ENCODE results near the gene FAM83F.
"Not testable (repeated sequence)": the region's sequence is repeated elsewhere in the genome, so short reads cannot be mapped to it uniquely, and the experiment has no call there.

FAM83F gene

DNA sequence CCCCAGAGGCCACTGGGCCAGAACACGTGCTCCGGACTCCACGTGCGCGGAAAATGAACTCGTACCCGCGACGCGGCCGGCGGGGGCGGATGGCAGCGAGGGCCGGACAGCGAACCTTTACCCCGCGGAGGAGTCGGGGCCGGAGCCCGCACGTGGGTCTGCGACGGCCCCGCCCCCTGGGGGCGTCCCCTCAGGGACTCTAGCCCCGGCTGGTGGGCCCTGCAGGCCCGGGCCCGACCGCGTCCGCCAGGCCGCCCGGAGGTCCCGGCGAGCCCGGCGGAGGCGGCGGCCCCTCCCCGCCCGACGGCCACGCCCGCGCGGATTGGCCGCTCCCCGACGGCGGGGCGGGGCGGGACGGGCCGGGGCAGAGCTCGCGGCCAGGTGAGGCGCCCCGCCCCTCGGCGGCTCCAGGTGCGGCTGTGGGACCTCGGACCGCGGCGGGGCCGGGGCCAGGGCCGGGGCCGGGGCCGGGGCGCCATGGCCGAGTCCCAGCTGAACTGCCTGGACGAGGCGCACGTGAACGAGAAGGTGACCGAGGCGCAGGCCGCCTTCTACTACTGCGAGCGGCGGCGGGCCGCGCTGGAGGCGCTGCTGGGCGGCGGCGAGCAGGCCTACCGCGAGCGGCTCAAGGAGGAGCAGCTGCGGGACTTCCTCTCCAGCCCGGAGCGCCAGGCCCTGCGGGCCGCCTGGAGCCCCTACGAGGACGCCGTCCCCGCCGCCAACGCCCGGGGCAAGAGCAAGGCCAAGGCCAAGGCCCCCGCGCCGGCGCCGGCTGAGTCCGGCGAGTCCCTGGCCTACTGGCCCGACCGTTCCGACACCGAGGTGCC lies at the start of gene FAM83F:
Gene FAM83F (plus strand): TSS at position 389 of the 827 bp plus-strand sequence. CDS start 89 bp downstream, at position 478.
- no peak for DNase-seq

GRCh38 chr22:39946126-39946502 lies 48.6 kb upstream of the FAM83F start:
- DNase-seq = no peak

DNA sequence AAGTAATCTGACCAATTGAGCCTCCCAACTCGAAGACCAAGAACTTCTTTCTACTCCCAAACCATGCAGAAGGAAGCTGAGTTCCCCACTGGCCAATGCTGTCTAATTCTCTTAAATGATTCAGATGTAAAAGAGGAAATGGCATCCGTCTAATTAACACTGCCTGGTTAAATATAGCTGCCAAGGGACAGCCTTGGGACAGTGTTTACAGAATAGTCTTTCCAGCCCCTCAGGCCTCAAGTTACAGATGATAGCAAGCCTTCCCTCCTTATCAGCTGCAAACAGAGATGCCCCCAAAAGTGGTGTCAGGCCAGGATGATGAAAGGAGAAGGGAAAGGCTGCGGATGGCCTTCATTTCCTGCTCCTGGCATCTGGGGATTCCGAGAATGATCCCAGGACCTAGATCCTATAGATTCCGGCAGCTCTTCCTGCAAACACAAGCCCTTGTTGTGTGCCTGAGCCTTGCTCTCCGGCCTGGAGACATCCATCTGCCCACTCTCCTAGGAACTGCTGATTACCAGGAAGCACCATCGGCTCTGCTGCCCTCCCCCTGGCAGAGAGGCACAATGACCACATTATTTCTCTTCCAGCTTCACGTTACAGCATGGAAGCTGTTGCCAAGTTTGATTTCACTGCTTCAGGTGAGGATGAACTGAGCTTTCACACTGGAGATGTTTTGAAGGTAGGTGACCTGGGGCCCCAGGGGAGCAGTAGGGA lies 48.1 kb upstream of the FAM83F start:
- no peak for DNase-seq

DNA sequence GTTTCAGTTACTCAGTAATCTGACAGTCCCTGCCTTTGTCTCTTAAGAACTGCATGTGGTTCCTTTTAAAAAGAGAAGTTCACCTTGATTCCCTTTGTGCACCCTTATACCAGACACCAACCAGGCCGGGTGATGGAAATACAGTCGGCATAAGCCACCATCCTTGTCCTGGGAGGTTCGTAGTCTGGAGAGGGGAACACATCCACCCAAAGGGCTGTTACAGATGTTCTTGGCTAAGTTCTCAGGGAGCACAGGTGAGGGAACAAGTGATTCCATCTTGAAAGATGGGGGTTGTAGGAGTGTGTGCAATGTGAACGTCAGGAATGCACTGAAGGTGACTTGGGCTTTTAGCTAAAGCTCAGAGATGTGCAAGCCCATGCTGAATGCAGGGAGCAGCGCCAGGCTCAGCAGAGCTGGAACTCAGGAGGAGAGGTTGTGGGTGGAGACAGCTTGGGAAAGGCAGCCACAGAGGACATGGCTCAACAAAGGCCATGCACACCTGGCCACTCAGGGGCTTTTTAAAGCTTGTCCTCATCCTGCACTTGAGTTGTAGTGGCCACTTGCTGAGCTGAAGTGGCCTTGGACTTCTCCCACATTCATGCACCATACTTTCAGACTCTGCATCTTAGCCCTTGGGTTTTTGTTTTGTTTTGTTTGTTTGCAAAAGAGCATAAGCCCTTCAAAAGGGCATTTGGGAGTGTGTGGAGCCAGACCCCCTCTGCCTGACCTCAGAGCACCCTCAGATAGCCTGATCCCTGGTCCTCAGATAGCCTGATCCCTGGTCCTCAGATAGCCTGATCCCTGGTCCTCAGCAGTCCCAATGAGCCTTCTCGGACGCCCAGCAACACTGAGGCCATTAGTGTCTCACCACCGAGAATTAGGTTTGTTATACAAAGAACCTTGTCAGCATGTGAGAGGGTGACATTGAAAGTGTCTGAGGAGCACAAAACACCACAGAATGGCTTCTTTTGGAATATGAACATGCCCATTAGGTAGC lies 47.2 kb upstream of the FAM83F start:
- DNase-seq = no peak

DNA sequence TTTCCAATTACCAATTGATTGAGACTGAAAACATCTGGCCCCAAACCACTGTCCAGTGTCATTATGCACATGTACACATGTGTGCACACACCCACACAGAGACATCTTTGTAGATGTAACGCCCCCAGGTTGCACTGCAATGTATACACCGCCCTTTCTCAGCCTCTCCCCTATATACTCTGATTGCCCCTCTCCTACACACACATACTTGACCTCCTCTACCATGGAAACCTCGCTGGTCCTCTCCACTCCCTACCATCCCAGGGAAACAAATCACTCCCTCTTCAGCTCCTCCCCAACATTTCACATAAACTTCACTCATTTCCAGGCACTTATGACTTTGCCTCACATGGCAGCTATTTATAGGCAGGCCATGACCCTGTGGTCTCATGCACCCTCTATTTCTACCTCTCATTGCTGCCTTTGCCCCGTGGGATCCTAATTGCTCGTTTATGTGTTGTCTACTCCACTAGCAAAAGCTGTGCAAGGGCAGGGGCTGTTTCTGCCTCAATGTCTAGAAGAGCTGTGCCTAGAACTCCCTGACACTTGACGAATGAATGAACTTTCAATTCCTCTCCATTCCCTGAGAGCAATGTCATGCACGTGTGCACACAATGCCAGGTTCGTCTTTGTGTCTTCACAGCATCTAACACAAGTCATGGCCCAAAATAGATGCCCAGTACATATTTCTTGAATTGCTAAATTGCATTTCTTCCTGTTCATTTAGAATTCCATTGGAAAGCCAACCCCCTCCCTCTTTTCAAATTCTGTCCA lies 44.6 kb upstream of the FAM83F start:
- no peak for DNase-seq

DNA sequence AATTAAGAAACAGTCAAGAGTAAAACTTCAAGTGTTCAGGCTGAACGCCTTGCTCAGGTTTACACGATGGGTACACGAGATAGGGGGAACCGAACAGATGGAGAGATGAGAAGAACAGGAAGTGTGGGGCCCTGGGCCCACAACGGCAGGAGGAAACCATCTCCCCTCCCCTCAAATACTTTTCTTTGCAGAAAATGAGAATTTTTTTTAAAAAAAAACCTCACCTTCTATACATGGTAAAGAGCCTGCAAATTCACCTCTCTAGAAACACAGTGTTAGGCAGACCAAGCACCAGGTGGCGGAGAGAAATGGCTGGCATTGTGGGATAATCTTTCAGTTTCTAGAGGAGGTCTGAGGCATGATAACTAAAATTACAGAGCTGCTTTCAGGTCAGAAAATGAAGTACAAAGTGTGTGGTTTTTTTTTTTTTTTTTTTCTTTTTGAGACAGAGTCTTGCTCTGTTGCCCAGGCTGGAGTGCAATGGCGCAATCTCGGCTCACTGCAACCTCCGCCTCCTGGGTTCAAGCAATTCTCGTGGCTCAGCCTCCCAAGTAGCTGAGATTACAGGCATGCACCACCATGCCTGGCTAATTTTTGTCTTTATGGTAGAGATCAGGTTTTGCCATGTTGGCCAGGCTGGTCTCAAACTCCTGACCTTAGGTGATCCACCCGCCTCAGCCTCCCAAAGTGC lies 43.0 kb upstream of the FAM83F start:
- not testable (repeated sequence) for DNase-seq

DNA sequence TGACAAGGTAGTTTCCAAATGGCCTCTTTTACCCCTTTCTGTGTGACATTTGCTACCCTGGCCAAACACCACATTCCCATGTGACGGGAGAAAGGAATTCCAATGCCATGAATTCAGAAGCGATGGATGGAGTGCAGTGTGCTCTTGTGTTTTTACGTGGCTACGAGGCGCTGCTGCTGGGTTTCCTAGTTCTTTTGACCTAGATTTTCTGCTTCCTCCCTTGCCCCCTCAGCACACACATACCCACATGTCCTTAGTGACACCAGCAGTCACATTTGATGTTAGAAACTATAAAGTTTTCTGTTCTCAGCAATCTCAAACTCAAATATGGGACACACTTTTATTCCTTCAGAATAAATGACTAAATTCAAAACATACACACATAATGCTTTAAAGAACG lies 42.4 kb upstream of the FAM83F start:
- no peak for DNase-seq

DNA sequence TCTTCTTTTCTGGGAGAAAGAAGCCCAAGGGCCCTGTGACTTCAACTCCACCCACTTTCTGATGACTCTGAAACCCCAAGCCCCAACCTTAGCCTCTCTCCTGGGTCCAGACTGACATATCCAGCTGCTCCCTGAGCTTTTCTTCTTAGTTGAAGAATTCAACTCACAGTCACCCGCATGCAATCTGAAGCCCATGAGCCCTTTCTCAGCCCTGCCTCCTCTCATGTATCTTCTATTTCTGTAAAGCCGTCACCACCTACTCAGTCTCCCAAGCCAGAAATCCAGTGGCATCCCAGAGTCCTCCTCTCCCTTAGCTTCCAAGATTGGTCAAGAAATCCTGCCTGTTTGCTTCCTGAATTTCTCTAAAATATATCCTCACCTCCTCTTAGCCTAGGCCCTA lies 41.7 kb upstream of the FAM83F start:
- DNase-seq = no peak

DNA sequence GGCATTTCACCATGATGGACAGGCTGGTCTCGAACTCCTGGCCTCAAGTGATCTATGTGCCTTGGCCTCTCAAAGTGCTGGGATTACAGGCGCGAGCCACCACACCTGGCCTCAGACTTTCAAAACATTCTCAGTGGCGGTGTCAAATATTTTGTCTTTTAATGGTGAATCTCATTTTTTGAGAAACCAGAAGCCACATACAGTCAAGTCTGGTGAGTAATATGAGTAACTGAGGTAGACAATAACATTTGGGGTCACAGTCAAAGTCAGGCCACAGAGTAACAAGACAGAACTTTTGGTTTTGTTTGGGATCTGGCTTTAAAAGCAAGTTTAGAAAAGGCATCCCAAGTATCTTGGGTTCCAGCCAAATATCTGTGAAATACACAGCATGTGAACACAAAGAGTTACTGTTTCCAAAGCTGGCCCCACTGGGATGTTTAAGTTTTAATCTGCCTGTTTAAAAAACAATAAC lies 40.1 kb upstream of the FAM83F start:
- no peak for DNase-seq

DNA sequence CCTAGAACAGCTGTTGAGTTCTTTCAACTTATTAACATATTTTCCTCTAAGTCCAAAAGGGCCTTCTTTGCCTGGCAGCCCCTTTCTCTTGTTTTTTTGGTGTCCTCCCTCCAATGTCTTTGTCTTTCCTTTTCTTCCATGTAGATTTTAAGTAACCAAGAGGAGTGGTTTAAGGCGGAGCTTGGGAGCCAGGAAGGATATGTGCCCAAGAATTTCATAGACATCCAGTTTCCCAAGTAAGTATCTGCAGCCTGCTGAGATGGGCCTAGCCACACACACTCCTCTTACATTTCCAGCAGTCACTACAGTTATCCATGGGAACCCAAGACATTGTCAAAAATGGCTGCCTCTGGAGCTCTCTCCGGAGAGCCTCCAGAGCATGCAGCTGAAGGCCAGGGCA lies 39.1 kb upstream of the FAM83F start:
- no peak for DNase-seq

GRCh38 chr22:39956932-39957664 lies 37.7 kb upstream of the FAM83F start:
- DNase-seq = no peak

DNA sequence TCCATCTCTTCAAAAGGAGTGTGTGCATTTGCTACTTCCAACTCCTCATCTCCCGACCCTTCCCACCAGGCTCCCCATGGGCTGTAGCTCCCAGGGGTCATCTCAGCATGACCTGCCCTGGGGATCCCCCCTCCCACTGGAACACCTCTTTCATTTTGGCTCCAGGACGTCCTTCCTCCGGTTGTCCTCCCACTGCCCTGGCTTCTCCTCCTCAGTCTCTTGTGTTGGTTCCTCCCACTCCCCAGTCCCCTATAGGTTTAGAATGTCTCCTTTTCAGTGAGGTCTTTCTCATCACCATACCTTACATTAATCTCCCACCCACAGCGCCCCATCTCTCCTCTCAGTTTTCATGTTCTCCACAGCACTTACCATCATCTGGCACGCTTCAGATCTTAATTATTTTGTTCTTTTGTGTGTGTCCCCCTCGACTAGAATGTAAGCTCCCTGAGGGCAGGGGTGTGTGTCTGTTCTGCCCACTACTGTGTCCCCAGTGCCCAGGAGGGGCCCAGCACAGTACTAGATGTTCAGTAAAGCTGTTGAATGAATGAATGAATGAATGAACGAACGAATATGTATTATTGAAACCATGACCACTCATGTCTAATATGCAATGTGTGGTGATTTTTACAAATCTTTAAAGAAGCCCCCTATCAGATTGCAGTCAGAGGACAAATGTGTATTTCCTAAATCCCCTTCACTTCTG lies 36.6 kb upstream of the FAM83F start:
- DNase-seq = no peak

DNA sequence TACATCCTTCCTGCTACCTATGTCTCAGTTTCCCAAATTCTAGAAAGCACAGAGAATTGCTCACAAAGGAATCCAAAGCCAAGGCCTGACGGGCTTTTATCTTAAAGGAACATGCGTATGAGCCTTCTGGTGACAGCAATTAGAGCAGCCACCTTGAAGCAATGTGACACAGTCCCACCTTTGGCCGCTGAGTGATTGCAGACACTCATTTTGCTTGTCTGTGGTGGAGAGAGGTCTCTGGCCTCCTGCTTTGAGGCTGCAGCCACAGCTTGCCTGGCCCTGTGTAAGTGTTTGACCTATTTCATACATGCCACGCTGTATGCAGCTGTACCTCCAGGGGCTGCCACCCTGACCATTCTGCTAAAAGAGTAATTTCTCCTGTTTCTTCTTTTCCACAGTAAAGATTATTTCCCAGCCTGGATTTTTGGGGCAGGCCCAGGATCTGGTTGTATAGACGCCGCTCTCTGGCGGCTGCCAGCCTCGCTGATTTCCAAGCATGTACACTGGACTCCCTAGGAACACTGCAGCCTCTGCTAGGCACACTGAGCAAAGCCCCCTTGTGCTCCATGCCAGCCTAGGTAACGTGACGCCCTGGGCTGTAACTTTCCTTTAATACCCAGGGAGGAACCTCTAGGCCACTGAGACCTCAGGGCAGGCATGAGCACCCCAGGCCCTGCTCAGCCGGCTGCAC lies 35.7 kb upstream of the FAM83F start:
- no peak for DNase-seq

- no peak for DNase-seq
These were observed 34.9 kb upstream of the FAM83F start, which contains the start of gene TMA7B for GRCh38 chr22:39959640-39960447. TMA7B (plus strand) TSS chr22:39960397; CDS start chr22:39964375, 3,978 bp downstream.

DNA sequence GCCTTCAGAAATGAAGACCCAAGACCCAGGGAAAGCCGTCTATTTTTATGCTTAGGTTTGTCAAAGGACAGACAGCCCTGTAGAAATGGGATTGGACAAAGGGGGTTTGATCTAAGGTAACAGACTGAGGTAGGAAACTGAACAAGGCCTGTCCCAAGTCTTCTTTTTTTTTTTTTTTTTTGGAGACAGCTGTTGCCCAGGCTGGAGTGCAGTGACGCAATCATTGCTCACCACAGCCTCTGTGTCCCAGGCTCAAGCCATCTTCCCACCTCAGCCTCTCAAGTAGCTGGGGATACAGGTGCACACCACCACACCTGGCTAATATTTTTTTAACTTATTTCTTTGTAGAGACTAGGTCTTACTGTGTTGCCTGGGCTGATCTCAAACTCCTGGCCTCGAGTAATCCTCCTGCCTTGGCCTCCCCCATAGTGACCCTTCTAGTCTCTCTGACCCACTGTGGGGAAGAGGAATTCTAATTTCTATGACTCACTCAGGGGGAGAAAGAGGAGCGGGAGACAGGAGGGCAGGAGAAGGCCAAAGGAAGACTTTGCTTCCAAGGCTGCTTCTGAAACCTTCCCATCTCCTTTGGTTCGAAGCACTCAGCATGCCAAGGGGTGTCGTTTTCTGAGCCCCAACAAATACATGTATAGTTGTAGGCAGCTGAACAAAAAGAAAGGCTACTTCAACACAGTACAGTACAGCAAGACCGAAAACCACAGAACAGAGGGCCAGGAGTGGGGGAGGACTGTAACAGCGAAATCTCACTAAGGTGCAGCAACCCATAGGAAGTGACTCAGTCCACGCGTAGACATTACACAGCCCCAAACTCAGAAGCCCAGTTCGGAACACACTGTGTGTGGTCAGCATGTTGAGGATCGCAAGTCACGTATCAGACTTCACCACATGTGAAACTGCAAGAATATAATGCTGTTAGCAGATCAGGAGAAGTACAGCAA lies 33.7 kb upstream of the FAM83F start:
- DNase-seq = no peak

GRCh38 chr22:39962071-39962470 lies 32.7 kb upstream of the FAM83F start:
- DNase-seq = no peak

- DNase-seq = no peak
These were observed 29.0 kb upstream of the FAM83F start for GRCh38 chr22:39965748-39966147.

All from DMS 273 treated with DMSO at 0.1 percent for 48 hours (cell line).